GM18861 (cell line): Measurements from ENCODE around the gene PRUNE2.

Source experiments
- ATAC-seq: cut with Tn5 transposase; IDR thresholded peaks from one replicate; pipeline ENCODE4 v1.9.1; 2021; ENCODE audit not compliant: unreplicated experiment

PRUNE2 gene

GRCh38 chr9:76703270-76703669 is 202.6 kb downstream of the PRUNE2 start:
- ATAC-seq = no peak

GRCh38 chr9:76701441-76702039 is 204.4 kb downstream of the PRUNE2 start:
- ATAC-seq = no peak

- no peak for ATAC-seq
These were observed 205.0 kb downstream of the PRUNE2 start for GRCh38 chr9:76700916-76701315.

- no peak for ATAC-seq
These were observed 205.9 kb downstream of the PRUNE2 start for GRCh38 chr9:76699971-76700370.

- no peak for ATAC-seq
These were observed 208.4 kb downstream of the PRUNE2 start for GRCh38 chr9:76697554-76697953.

GRCh38 chr9:76697081-76697480 is 208.8 kb downstream of the PRUNE2 start:
- ATAC-seq = no peak

- no peak for ATAC-seq
These were observed 212.0 kb downstream of the PRUNE2 start for GRCh38 chr9:76693912-76694311.

- ATAC-seq = no peak
These were observed 213.3 kb downstream of the PRUNE2 start for GRCh38 chr9:76692458-76693129.

- no peak for ATAC-seq
These were observed 214.2 kb downstream of the PRUNE2 start for GRCh38 chr9:76691517-76692313.

GRCh38 chr9:76690973-76691370 is 214.9 kb downstream of the PRUNE2 start:
- ATAC-seq = no peak

GRCh38 chr9:76690246-76690972 is 215.5 kb downstream of the PRUNE2 start:
- no peak for ATAC-seq

- ATAC-seq = no peak
These were observed 217.3 kb downstream of the PRUNE2 start for GRCh38 chr9:76688471-76689238.

GRCh38 chr9:76687861-76688391 is 218.0 kb downstream of the PRUNE2 start:
- no peak for ATAC-seq

- ATAC-seq = no peak
These were observed 219.2 kb downstream of the PRUNE2 start for GRCh38 chr9:76686756-76687155.

GRCh38 chr9:76684213-76684612 is 221.7 kb downstream of the PRUNE2 start:
- ATAC-seq = no peak

GRCh38 chr9:76681556-76681955 is 224.4 kb downstream of the PRUNE2 start:
- ATAC-seq = no peak

GRCh38 chr9:76680716-76681425 is 225.0 kb downstream of the PRUNE2 start:
- ATAC-seq = no peak

- ATAC-seq = no peak
These were observed 228.3 kb downstream of the PRUNE2 start for GRCh38 chr9:76677481-76678055.

- no peak for ATAC-seq
These were observed 229.1 kb downstream of the PRUNE2 start for GRCh38 chr9:76676857-76677256.
